Astrocyte of the spinal cord (primary cell): ENCODE measurements around the gene NEDD4L.
A peak's percentile ranks its signal among the peaks of the same experiment; 100 is the strongest.

Experiments used
- DNase-seq: peaks from one replicate; pipeline ENCODE4 v3.0.0; 2011; ENCODE audit warnings: low read depth, low spot score
- H3K4me3 ChIP-seq: 2 replicates; pipeline ENCODE4 v1.5.1; 2011; ENCODE audit warnings: low read depth, mild to moderate bottlenecking, low read length, moderate library complexity
- in situ Hi-C: cut with HindIII; loops from 2 replicates; pipeline ENCODE4 v1.10.0; 2017; ENCODE audit warnings: low sequenced_read_pairs
- TF ChIP-seq, protein P1 (sequence below): IDR thresholded peaks from 2 replicates; pipeline ENCODE4 v1.5.1; 2012; ENCODE audit warnings: low read depth, mild to moderate bottlenecking, low read length, inconsistent platforms

Gene NEDD4L

DNA sequence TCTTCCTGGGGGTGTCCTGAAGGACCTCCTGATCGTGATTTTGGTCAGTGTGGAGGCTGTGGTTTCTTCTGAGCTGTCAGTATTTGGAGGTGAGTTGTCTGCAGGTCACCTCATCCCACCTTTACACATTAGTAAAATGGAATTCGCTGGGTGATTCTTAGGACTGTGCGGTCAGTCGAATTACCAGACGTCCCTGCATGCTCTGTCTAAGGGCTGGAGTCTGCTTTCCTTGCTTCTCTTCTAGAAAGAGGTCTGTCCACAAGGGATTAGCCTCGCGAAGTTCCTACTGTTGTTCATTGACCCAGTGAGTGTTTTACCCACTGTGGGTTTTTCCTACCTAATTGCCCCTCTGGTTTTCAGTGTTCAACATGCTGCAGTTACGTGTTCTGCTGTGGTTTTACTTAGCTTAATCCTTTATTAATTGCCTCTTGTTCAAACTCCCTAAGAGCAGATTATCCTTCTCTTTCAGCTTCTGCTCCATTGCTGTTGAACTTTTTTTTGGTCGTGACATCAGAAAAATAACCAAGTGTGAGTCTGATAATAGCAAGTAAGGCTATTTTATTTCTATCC lies 183.4 kb downstream of the NEDD4L start:
- in situ Hi-C loops: no loop called here
- TF ChIP-seq, protein P1, sequence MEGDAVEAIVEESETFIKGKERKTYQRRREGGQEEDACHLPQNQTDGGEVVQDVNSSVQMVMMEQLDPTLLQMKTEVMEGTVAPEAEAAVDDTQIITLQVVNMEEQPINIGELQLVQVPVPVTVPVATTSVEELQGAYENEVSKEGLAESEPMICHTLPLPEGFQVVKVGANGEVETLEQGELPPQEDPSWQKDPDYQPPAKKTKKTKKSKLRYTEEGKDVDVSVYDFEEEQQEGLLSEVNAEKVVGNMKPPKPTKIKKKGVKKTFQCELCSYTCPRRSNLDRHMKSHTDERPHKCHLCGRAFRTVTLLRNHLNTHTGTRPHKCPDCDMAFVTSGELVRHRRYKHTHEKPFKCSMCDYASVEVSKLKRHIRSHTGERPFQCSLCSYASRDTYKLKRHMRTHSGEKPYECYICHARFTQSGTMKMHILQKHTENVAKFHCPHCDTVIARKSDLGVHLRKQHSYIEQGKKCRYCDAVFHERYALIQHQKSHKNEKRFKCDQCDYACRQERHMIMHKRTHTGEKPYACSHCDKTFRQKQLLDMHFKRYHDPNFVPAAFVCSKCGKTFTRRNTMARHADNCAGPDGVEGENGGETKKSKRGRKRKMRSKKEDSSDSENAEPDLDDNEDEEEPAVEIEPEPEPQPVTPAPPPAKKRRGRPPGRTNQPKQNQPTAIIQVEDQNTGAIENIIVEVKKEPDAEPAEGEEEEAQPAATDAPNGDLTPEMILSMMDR: no peak
- no peak overlapping the region for H3K4me3 ChIP-seq
- no peak for DNase-seq

DNA sequence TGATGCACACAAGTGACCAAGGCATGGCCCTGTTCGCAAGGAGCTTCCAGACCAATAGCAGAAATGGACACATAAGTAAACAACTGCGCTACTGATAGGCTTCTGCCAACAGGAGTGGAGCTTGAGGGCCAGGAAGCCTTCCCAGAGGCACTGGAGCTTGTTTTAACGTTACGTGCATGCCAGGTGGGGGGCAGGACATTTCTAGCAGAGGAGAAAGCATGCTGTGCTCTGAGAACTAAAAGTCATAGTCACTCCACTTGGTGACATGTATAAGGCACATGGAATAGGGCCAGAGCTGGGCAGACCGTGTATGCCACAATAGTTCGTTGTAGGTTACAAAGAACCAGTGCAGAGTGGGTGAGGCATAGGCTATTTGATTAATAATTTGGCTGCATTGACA lies 184.2 kb downstream of the NEDD4L start:
- H3K4me3 ChIP-seq: no peak overlapping the region
- in situ Hi-C loops: no loop called here
- no peak for DNase-seq
- TF ChIP-seq, protein P1: no peak

DNA sequence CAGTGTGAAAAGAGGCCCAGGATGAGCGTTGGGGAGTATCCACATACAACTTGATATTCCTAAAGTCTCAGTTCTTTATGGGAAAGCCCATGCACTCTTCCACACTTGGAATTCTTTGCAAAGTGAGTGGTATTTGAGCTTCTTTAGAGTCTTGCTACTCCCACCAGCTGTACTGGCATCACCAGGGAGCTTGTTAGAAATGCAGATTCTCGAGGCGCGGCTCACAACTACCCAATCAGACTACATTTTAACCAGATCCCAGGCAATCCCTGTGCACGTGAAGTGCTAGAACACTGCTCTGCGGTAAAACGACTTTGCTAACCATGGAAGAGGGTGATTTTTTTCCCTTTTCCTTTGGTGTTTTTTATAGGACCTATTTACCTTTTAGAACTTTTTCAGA lies 184.7 kb downstream of the NEDD4L start:
- H3K4me3 ChIP-seq: no peak overlapping the region
- TF ChIP-seq, protein P1: no peak
- in situ Hi-C loops: no loop called here

DNA sequence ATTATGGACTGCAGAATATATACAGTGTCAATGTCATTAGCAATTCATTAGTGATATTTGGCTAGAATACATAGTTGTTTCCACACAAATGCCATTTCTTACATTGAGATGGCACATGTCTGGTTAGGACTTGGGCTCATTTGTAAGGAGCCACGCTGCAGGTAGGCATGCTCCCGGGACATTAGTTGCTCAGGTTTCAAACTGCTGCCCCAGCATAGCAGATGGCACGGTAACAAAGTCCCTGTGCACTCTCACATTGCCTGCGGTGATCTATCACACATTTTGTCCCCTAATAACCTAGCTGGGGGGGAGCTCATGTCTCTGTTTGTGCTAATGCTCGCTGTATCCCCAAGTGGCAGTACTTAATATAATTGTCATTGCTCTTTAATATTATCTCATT lies 185.1 kb downstream of the NEDD4L start:
- in situ Hi-C loops: no loop called here
- no peak overlapping the region for H3K4me3 ChIP-seq
- TF ChIP-seq, protein P1: no peak
- no peak for DNase-seq

More for the DNA sequence above, 184.7 kb downstream of the NEDD4L start:
- no peak for DNase-seq

DNA sequence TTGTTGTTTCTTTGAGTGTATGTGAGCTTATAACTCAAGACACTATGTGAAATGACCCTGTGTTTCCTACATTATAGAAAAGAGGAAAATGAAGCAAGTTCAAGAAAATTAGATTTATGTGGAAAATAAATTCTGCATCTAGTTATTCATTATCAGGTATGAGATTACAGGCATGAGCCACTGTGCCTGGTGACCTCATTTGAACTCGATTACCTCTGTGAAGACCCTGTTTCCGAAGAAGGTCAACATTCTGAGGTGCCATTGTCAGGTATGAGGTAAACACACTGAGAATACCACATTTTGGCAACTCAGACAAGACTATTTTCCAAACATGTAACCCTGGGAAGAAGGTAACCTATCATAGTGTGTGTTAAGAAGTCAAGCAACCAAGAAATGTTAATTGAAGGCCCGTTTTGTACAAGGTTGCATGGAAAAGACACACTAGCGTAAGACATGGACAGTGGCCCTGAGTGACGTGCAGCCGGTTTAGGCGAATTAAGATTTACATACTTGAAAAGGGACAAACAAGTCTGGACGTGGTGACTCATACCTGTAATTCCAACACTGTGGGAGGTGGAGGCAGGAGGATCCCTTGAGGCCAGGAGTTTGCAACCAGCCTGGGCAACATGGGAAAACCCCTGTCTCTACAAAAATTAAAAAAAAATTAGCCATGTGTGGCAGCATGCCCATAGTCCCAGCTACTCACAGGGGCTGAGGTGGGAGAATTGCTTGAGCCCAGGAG lies 186.6 kb downstream of the NEDD4L start:
- in situ Hi-C loops: no loop called here
- no peak overlapping the region for H3K4me3 ChIP-seq
- DNase-seq: no peak
- TF ChIP-seq, protein P1: no peak

DNA sequence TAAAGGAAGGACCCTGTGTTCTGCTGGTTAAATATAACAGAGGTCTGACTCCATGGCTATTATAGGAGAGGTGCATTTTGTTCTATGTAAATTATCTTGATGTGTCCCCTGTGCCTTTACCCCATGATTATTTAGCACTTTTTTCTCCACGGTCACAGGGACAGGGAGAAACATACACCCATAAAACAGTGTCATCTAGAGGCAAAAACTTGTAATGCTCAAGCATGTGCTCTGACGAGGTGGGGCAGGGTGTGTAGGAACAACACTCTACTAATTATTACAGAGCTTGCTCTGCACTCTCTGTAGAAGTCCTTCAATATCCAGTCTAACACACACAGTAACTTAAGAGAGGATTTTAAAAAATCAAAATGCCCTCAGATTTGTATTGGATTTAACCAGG lies 187.9 kb downstream of the NEDD4L start:
- in situ Hi-C loops: no loop called here
- H3K4me3 ChIP-seq: no peak overlapping the region
- TF ChIP-seq, protein P1: peak; percentile 34
- DNase-seq: no peak
